GM18511 (cell line): ENCODE results near the gene ERBB4.
"Not testable (repeated sequence)": the region's sequence is repeated elsewhere in the genome, so short reads cannot be mapped to it uniquely, and the experiment has no call there.

Experiments used
- ATAC-seq: cut with Tn5 transposase; IDR thresholded peaks from one replicate; pipeline ENCODE4 v1.9.1; 2021; ENCODE audit warnings: mild to moderate bottlenecking, moderate library complexity; ENCODE audit not compliant: unreplicated experiment

ERBB4 gene

DNA sequence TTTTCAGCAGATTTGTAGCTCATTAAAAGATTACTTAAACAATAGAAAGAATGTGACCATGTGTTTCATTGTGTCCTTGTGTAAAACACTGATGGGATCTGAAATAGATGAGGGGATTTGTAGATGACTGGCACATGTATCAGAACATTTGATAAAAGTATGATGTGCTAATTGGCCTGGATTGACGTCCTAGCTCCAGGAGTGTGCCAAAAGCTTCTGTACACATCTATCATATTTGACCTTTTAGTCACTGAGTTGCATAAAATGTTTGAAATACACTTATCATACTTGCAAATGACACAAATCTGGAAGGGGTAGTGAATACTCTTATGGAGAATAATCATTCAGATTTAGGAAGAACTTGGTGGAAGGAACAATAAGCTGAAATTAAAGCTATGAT, 778.5 kb downstream of the ERBB4 start:
- no peak for ATAC-seq

GRCh38 chr2:211756266-211756665, 782.3 kb downstream of the ERBB4 start:
- no peak for ATAC-seq

DNA sequence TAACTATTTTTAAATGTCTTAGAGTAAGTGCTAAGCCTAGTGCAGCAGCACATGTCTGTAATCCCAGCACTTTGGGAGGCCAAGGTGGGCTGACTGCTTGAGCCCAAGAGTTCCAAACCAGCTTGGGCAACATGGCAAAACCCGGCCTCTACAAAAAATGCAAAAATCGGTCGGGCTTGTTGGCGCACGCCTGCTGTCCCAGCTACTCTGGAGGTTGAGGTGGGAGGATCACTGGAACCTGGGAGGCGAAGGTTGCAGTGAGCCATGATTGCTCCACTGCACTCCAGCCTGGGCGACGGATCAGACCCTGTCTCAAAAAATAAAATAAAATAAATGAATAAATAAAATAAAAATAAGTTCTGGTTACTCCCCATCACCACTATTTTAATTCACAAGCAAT, 783.4 kb downstream of the ERBB4 start:
- no peak for ATAC-seq

DNA sequence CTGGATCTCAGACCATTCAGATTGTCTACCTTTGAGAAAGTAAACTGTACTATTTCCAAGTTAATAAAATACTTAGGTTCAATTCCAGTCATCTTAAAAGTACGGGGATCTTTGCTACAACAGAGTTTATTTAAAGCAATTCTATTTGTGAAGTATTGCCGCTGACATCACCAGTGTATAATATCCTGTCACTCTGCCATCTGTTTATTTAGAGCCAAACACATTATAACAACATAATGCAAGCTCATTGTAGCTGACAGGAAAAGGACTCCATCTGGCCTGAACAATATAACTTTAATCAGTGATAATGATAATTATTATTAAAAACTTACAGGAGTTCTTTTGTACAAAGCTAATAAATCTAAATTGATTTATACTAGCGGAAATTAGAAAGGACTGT, 786.8 kb downstream of the ERBB4 start:
- ATAC-seq = no peak

- ATAC-seq = no peak
Observed at GRCh38 chr2:211748339-211748738, 790.3 kb downstream of the ERBB4 start.

- ATAC-seq = peak; percentile 94
Observed at GRCh38 chr2:211745295-211746097, 793.1 kb downstream of the ERBB4 start.

- ATAC-seq = no peak
Observed at GRCh38 chr2:211744379-211744778, 794.2 kb downstream of the ERBB4 start.

DNA sequence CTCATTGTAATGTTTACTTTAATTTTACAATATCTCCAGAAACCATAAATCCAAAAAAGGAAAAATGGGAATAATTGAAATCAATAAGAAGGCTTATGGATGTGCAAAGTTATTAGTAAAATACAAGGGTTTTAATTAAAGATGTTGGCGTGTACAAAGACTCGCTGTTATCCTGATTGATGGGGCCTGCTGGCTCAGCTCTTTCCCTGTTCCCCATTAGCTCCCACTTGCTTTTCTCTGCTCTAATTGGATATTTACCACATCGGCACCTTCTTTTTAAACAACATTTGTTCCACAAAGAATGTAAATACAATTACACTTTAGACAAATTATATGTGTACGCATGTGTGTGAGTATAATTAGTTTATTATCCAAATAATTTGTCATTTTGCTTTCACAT, 796.6 kb downstream of the ERBB4 start:
- no peak for ATAC-seq

- ATAC-seq = no peak
Observed at GRCh38 chr2:211737282-211737681, 801.3 kb downstream of the ERBB4 start.

GRCh38 chr2:211730215-211730614, 808.4 kb downstream of the ERBB4 start:
- no peak for ATAC-seq

GRCh38 chr2:211729433-211729832, 809.2 kb downstream of the ERBB4 start:
- no peak for ATAC-seq

- no peak for ATAC-seq
Observed at GRCh38 chr2:211724933-211725332, 813.7 kb downstream of the ERBB4 start.

- no peak for ATAC-seq
Observed at GRCh38 chr2:211723398-211723797, 815.2 kb downstream of the ERBB4 start.

GRCh38 chr2:211722928-211723327, 815.7 kb downstream of the ERBB4 start:
- no peak for ATAC-seq

DNA sequence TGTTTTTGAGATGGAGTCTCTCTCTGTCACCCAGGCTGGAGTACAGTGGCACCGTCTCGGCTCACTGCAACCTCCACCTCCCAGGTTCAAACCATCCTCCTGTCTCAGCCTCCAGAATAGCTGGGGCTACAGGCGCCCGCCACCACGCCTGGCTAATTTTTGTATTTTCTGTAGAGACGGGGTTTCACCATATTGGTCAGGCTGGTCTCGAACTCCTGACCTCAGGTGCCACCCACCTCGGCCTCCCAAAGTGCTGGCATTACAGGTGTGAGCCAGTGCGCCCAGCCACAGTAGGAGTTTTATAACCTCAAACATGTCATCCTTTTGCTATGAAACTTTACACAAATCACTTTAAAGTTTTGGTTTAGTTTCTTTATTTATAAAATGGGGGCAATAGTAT, 816.7 kb downstream of the ERBB4 start:
- not testable (repeated sequence) for ATAC-seq

- ATAC-seq = no peak
Observed at GRCh38 chr2:211709389-211709788, 829.2 kb downstream of the ERBB4 start.

DNA sequence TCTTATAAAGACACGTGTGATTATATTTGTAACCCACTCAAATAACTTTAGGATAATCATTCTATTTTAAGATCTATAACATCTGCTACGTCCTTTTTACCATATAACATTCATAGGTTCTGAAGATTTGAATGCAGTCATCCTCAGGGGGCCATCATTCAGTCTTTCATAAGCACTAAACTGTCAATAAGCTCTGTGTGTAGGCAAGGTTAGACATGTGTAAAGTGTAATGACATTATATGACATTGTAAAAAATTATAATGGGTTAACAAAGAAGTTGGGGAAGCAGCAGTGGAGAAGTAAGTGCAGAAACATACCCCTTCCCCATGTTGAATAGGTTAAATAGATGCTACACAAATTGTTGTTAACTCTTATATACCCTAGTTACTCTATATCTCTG, 845.9 kb downstream of the ERBB4 start:
- no peak for ATAC-seq

DNA sequence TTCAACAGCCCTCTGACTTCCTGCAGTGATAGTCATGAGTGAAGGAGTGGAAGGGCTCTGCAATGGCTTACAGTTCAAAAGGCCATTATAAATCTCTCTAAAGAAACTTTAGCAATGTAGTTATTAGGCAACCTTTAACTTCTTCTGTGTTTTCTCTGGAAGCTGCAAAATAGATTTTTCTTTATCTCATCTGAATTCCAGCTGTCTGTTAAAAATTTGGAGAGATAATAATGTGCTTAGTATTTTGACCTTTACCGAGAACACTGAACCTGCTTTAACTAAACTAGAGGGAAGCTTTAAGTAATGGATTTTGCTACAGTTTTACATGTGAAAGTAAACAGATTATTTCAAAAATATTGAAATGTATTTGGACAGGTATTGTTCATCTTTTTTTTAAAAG, 847.9 kb downstream of the ERBB4 start:
- no peak for ATAC-seq

DNA sequence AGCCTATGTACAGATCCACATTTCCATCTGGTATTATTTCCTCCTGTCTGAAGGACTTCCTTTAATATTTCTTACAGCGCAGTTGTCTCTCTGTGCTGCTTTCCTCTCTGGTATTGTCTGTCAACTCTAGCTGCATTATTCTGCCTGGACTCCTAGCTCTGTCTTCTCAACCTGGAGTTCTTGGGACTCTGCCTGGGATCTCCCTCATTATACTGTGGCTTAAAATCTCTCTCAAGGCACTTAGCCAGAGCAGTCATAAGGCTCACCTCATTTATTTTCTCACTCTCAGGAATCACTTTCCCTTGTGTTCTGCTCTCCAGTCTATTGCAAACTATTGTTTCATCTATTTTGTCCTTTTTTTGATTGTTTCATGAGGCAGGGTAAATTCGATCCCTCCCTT, 850.4 kb downstream of the ERBB4 start:
- ATAC-seq = no peak

- no peak for ATAC-seq
Observed at GRCh38 chr2:211674715-211675114, 863.9 kb downstream of the ERBB4 start.

GRCh38 chr2:211673133-211673905, 865.3 kb downstream of the ERBB4 start:
- no peak for ATAC-seq

- ATAC-seq = no peak
Observed at GRCh38 chr2:211671977-211672376, 866.6 kb downstream of the ERBB4 start.
